HG03066 (cell line): ENCODE results near the gene TTI1.

Source experiments
- ATAC-seq: cut with Tn5 transposase; IDR thresholded peaks from one replicate; pipeline ENCODE4 v1.9.1; 2021; ENCODE audit warnings: low read depth; ENCODE audit not compliant: unreplicated experiment

TTI1 gene

GRCh38 chr20:37989601-37990295, 43.5 kb downstream of the TTI1 start:
- ATAC-seq = no peak

GRCh38 chr20:37988306-37988954, 44.8 kb downstream of the TTI1 start:
- ATAC-seq = no peak

GRCh38 chr20:37987602-37988290, 45.5 kb downstream of the TTI1 start:
- no peak for ATAC-seq

- ATAC-seq = no peak
These were observed 46.2 kb downstream of the TTI1 start for GRCh38 chr20:37986873-37987601.

GRCh38 chr20:37986044-37986858, 47.0 kb downstream of the TTI1 start:
- no peak for ATAC-seq

- ATAC-seq = no peak
These were observed 49.1 kb downstream of the TTI1 start for GRCh38 chr20:37984018-37984785.

GRCh38 chr20:37983286-37983685, 50.0 kb downstream of the TTI1 start:
- ATAC-seq = no peak

GRCh38 chr20:37981568-37981967, 51.7 kb downstream of the TTI1 start:
- no peak for ATAC-seq

GRCh38 chr20:37980876-37981275, 52.4 kb downstream of the TTI1 start:
- ATAC-seq = no peak

- ATAC-seq = no peak
These were observed 52.9 kb downstream of the TTI1 start for GRCh38 chr20:37980383-37980782.

- no peak for ATAC-seq
These were observed 54.0 kb downstream of the TTI1 start for GRCh38 chr20:37979021-37979985.

- ATAC-seq = no peak
These were observed 55.5 kb downstream of the TTI1 start for GRCh38 chr20:37977786-37978185.

- ATAC-seq = no peak
These were observed 55.9 kb downstream of the TTI1 start for GRCh38 chr20:37977338-37977737.

GRCh38 chr20:37976887-37977286, 56.4 kb downstream of the TTI1 start:
- no peak for ATAC-seq

GRCh38 chr20:37973059-37973910, 60.0 kb downstream of the TTI1 start:
- no peak for ATAC-seq

GRCh38 chr20:37972256-37973058, 60.8 kb downstream of the TTI1 start:
- ATAC-seq = no peak
